Thyroid gland (tissue), 4 donors: ENCODE measurements around the gene CDKN2D.

Experiments used
- CTCF ChIP-seq, 6 experiments: fragments of 200-600 bp in 3 of 6; fragments of 450-650 bp in 3 of 6; sonication (generic) in 3 of 6; IDR thresholded peaks; one replicate each; pipeline ENCODE4 v1.5.1; 2016 to 2019; ENCODE audit warnings: antibody characterized with exemption in 6 of 6, mild to moderate bottlenecking in 2 of 6, inconsistent platforms in 1 of 6, moderate library complexity in 1 of 6
- POLR2A ChIP-seq, 2 donors: fragments of 450-650 bp; IDR thresholded peaks; one replicate each; pipeline ENCODE4 v1.6.1; 2017; ENCODE audit warnings: antibody characterized with exemption in 2 of 2, mild to moderate bottlenecking in 2 of 2, moderate library complexity in 1 of 2

- TF ChIP-seq CTCF (IDR thresholded peaks at IDR 0.05): no peak
- no peak for TF ChIP-seq POLR2A (IDR thresholded peaks at IDR 0.05)
Measured at GRCh38 chr19:10601999-10602329, 33.2 kb upstream of the CDKN2D start.
